WTC11 (cell line): Measurements from ENCODE around the gene GRID2.

Experiments used
- FOXP1 ChIP-seq: sonication (generic); formaldehyde crosslinking; IDR thresholded peaks from 2 replicates; pipeline ENCODE4 v1.8.0; 2022; ENCODE audit warnings: missing genetic modification reagents, mild to moderate bottlenecking, moderate library complexity, borderline replicate concordance
- KAT7 ChIP-seq: sonication (generic); formaldehyde crosslinking; IDR thresholded peaks from 2 replicates; pipeline ENCODE4 v1.8.1; 2023; ENCODE audit warnings: missing genetic modification reagents, mild to moderate bottlenecking, borderline replicate concordance
- NFE2L1 ChIP-seq: sonication (generic); formaldehyde crosslinking; IDR thresholded peaks from 2 replicates; pipeline ENCODE4 v1.8.1; 2023; ENCODE audit warnings: missing genetic modification reagents
- NFYB ChIP-seq: sonication (generic); formaldehyde crosslinking; conservative IDR thresholded peaks from 2 replicates; pipeline ENCODE4 v1.8.0; 2022; ENCODE audit warnings: low read depth, missing genetic modification reagents
- SMAD3 ChIP-seq: sonication (generic); formaldehyde crosslinking; IDR thresholded peaks from 2 replicates; pipeline ENCODE4 v1.8.0; 2022; ENCODE audit warnings: missing genetic modification reagents, mild to moderate bottlenecking, borderline replicate concordance
- SMAD4 ChIP-seq: sonication (generic); formaldehyde crosslinking; IDR thresholded peaks from 2 replicates; pipeline ENCODE4 v1.8.0; 2022; ENCODE audit warnings: mild to moderate bottlenecking, missing genetic modification reagents
- TF ChIP-seq, protein P1 (sequence below): sonication (generic); formaldehyde crosslinking; IDR thresholded peaks from 2 replicates; pipeline ENCODE4 v1.8.1; 2023; ENCODE audit warnings: mild to moderate bottlenecking, missing genetic modification reagents, moderate library complexity
- TF ChIP-seq, protein P2 (sequence below): fragments of 200-600 bp; IDR thresholded peaks from 2 replicates; pipeline ENCODE4 v1.8.0; 2022; ENCODE audit warnings: antibody characterized with exemption
- TF ChIP-seq, protein P3 (sequence below): sonication (generic); formaldehyde crosslinking; conservative IDR thresholded peaks from 2 replicates; pipeline ENCODE4 v1.8.1; 2022; ENCODE audit warnings: mild to moderate bottlenecking, missing genetic modification reagents
- TF ChIP-seq, protein P4 (sequence below): sonication (generic); formaldehyde crosslinking; IDR thresholded peaks from 2 replicates; pipeline ENCODE4 v1.8.1; 2022; ENCODE audit warnings: mild to moderate bottlenecking, missing genetic modification reagents, moderate library complexity, borderline replicate concordance
- TF ChIP-seq, protein P5 (sequence below): sonication (generic); formaldehyde crosslinking; IDR thresholded peaks from 2 replicates; pipeline ENCODE4 v1.8.1; 2022; ENCODE audit warnings: low read depth, missing genetic modification reagents, borderline replicate concordance
- TF ChIP-seq, protein P6 (sequence below): sonication (generic); formaldehyde crosslinking; IDR thresholded peaks from 2 replicates; pipeline ENCODE4 v1.8.0; 2022; ENCODE audit warnings: mild to moderate bottlenecking, missing genetic modification reagents
- TF ChIP-seq, protein P7 (sequence below): sonication (generic); formaldehyde crosslinking; IDR thresholded peaks from 2 replicates; pipeline ENCODE4 v1.8.0; 2022; ENCODE audit warnings: mild to moderate bottlenecking, missing genetic modification reagents
- TF ChIP-seq, protein P8 (sequence below): sonication (generic); formaldehyde crosslinking; IDR thresholded peaks from 2 replicates; pipeline ENCODE4 v1.8.1; 2023; ENCODE audit warnings: mild to moderate bottlenecking, missing genetic modification reagents

DNA sequence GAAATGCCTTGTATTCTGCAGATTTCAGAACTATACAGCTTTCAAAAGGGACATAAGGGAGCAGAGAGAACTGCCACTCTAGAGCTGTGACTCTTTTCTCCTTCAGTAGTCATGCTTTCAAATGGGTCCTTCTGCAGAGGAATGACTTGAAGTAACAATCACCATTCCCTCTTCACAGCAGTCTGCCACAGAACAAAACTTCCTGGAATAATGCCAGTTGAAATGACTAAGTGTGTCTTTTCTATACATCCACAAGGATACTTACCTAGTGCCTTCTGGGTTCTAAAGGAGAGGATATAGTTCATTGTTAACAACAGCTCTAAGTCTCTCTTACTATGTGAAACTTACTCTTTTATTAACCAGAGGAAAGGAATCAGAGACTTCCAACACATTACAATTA lies 1009.4 kb downstream of the GRID2 start:
- TF ChIP-seq, protein P1, sequence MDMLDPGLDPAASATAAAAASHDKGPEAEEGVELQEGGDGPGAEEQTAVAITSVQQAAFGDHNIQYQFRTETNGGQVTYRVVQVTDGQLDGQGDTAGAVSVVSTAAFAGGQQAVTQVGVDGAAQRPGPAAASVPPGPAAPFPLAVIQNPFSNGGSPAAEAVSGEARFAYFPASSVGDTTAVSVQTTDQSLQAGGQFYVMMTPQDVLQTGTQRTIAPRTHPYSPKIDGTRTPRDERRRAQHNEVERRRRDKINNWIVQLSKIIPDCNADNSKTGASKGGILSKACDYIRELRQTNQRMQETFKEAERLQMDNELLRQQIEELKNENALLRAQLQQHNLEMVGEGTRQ (CRISPR knock-in tag): no peak
- TF ChIP-seq, protein P2, sequence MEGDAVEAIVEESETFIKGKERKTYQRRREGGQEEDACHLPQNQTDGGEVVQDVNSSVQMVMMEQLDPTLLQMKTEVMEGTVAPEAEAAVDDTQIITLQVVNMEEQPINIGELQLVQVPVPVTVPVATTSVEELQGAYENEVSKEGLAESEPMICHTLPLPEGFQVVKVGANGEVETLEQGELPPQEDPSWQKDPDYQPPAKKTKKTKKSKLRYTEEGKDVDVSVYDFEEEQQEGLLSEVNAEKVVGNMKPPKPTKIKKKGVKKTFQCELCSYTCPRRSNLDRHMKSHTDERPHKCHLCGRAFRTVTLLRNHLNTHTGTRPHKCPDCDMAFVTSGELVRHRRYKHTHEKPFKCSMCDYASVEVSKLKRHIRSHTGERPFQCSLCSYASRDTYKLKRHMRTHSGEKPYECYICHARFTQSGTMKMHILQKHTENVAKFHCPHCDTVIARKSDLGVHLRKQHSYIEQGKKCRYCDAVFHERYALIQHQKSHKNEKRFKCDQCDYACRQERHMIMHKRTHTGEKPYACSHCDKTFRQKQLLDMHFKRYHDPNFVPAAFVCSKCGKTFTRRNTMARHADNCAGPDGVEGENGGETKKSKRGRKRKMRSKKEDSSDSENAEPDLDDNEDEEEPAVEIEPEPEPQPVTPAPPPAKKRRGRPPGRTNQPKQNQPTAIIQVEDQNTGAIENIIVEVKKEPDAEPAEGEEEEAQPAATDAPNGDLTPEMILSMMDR: no peak
- TF ChIP-seq, protein P3, sequence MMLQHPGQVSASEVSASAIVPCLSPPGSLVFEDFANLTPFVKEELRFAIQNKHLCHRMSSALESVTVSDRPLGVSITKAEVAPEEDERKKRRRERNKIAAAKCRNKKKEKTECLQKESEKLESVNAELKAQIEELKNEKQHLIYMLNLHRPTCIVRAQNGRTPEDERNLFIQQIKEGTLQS: no peak
- TF ChIP-seq NFYB (CRISPR knock-in tag) (no peak), FOXP1 (no peak), SMAD3 (CRISPR knock-in tag) (no peak), SMAD4 (CRISPR knock-in tag) (no peak), KAT7 (CRISPR knock-in tag) (no peak), NFE2L1 (no peak)
- TF ChIP-seq, protein P4, sequence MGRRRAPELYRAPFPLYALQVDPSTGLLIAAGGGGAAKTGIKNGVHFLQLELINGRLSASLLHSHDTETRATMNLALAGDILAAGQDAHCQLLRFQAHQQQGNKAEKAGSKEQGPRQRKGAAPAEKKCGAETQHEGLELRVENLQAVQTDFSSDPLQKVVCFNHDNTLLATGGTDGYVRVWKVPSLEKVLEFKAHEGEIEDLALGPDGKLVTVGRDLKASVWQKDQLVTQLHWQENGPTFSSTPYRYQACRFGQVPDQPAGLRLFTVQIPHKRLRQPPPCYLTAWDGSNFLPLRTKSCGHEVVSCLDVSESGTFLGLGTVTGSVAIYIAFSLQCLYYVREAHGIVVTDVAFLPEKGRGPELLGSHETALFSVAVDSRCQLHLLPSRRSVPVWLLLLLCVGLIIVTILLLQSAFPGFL (CRISPR knock-in tag): no peak
- TF ChIP-seq, protein P5, sequence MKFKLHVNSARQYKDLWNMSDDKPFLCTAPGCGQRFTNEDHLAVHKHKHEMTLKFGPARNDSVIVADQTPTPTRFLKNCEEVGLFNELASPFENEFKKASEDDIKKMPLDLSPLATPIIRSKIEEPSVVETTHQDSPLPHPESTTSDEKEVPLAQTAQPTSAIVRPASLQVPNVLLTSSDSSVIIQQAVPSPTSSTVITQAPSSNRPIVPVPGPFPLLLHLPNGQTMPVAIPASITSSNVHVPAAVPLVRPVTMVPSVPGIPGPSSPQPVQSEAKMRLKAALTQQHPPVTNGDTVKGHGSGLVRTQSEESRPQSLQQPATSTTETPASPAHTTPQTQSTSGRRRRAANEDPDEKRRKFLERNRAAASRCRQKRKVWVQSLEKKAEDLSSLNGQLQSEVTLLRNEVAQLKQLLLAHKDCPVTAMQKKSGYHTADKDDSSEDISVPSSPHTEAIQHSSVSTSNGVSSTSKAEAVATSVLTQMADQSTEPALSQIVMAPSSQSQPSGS (CRISPR knock-in tag): no peak
- TF ChIP-seq, protein P6, sequence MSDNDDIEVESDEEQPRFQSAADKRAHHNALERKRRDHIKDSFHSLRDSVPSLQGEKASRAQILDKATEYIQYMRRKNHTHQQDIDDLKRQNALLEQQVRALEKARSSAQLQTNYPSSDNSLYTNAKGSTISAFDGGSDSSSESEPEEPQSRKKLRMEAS (CRISPR knock-in tag): no peak
- TF ChIP-seq, protein P7, sequence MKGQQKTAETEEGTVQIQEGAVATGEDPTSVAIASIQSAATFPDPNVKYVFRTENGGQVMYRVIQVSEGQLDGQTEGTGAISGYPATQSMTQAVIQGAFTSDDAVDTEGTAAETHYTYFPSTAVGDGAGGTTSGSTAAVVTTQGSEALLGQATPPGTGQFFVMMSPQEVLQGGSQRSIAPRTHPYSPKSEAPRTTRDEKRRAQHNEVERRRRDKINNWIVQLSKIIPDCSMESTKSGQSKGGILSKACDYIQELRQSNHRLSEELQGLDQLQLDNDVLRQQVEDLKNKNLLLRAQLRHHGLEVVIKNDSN (CRISPR knock-in tag): no peak
- TF ChIP-seq, protein P8, sequence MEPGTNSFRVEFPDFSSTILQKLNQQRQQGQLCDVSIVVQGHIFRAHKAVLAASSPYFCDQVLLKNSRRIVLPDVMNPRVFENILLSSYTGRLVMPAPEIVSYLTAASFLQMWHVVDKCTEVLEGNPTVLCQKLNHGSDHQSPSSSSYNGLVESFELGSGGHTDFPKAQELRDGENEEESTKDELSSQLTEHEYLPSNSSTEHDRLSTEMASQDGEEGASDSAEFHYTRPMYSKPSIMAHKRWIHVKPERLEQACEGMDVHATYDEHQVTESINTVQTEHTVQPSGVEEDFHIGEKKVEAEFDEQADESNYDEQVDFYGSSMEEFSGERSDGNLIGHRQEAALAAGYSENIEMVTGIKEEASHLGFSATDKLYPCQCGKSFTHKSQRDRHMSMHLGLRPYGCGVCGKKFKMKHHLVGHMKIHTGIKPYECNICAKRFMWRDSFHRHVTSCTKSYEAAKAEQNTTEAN (CRISPR knock-in tag): no peak
